Thymus (tissue), 11 donors: ENCODE data around the gene LYSET. TPM values are rescaled to one million over a fixed set of nuclear protein-coding genes. Genes with fewer than 3 reads are reported as not detected.
"Not testable (repeated sequence)": the region's sequence is repeated elsewhere in the genome, so short reads cannot be mapped to it uniquely, and the experiment has no call there.

Source experiments
- DNase-seq, 9 donors: peaks; one replicate each; pipeline ENCODE4 v3.0.0-alpha.2; 2013; ENCODE audit warnings: low spot score in 9 of 9, low read depth in 6 of 9, missing footprints in 1 of 9
- H3K27ac ChIP-seq, 2 donors: one replicate each; pipeline ENCODE4 v1.5.1; 2013; ENCODE audit warnings: control low read depth in 1 of 2, low read depth in 1 of 2, low read length in 1 of 2, mild to moderate bottlenecking in 1 of 2, moderate library complexity in 1 of 2
- H3K27me3 ChIP-seq, 2 donors: one replicate each; pipeline ENCODE4 v1.5.1; 2013; ENCODE audit warnings: low read length in 1 of 2; ENCODE audit not compliant: control insufficient read depth in 2 of 2, insufficient read depth in 1 of 2
- H3K36me3 ChIP-seq, 2 donors: one replicate each; pipeline ENCODE4 v1.5.1; 2013; ENCODE audit warnings: low read length in 1 of 2, mild to moderate bottlenecking in 1 of 2, moderate library complexity in 1 of 2; ENCODE audit not compliant: control insufficient read depth in 2 of 2, insufficient read depth in 2 of 2
- H3K4me1 ChIP-seq, 2 donors: one replicate each; pipeline ENCODE4 v1.5.1; 2013; ENCODE audit warnings: low read length in 2 of 2; ENCODE audit not compliant: control insufficient read depth in 2 of 2, insufficient read depth in 2 of 2
- H3K4me3 ChIP-seq, 2 donors: one replicate each; pipeline ENCODE4 v1.5.1; 2013; ENCODE audit warnings: low read length in 2 of 2, control low read depth in 1 of 2, mild to moderate bottlenecking in 1 of 2
- H3K9me3 ChIP-seq, 2 donors: one replicate each; pipeline ENCODE4 v1.5.1; 2013; ENCODE audit warnings: low read length in 1 of 2, mild to moderate bottlenecking in 1 of 2; ENCODE audit not compliant: control insufficient read depth in 2 of 2, insufficient read depth in 1 of 2
- WGBS: extraction: QIAGEN DNeasy Blood & Tissue Kit; methylation state at CpG from one replicate; pipeline ENCODE4 v1.1.7; 2013; 5-methylcytosine and 5-hydroxymethylcytosine counted together
- polyA plus RNA-seq: library from polyadenylated mRNA; stranded (reverse); fragments of 200-250 nt; gene quantifications from one replicate; pipeline ENCODE4 v1.2.3, GENCODE V29; 2013
- total RNA-seq: library from RNA; stranded (reverse); fragments of 120-200 nt; gene quantifications from one replicate; pipeline ENCODE4 v1.2.4, GENCODE V29; 2013
- donor health status: healthy.

The LYSET gene
- total and polyA plus RNA-seq, 2 donors, result 18.9 to 38.8 TPM

DNA sequence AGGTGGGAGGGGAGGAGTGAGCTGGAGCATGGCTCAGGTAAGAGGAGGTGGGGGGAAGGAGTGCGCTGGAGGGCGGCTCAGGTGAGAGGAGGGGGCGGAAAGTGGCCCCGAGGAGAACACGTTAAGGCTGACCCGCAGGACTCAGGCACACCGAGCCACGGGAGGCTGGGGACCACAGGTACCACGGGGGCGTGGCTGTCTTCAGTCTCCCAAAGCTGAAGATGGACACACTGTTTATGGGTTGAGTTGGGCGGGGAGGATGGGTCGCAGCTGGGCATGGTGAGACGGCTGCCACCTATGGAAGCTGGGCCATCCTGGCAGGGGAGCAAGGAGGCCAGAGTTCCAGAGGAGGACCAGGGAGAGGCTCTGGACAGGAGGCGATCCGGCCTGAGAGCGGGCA lies 45.4 kb downstream of the LYSET start:
- H3K27ac ChIP-seq, result no peak overlapping the region
- peaks cover 0 to 10% of the 10 kb centered on the region in 2 donors for H3K27me3 ChIP-seq
- no peaks in the 10 kb centered on the region for H3K4me1 ChIP-seq
- WGBS, result 97% methylated on average over 16 of the region's 16 CpGs
- no peak overlapping the region for H3K4me3 ChIP-seq
- peaks cover 26 to 34% of the 10 kb centered on the region in 2 donors for H3K36me3 ChIP-seq
- DNase-seq, result no peak
- H3K9me3 ChIP-seq, result no peaks in the 10 kb centered on the region

DNA sequence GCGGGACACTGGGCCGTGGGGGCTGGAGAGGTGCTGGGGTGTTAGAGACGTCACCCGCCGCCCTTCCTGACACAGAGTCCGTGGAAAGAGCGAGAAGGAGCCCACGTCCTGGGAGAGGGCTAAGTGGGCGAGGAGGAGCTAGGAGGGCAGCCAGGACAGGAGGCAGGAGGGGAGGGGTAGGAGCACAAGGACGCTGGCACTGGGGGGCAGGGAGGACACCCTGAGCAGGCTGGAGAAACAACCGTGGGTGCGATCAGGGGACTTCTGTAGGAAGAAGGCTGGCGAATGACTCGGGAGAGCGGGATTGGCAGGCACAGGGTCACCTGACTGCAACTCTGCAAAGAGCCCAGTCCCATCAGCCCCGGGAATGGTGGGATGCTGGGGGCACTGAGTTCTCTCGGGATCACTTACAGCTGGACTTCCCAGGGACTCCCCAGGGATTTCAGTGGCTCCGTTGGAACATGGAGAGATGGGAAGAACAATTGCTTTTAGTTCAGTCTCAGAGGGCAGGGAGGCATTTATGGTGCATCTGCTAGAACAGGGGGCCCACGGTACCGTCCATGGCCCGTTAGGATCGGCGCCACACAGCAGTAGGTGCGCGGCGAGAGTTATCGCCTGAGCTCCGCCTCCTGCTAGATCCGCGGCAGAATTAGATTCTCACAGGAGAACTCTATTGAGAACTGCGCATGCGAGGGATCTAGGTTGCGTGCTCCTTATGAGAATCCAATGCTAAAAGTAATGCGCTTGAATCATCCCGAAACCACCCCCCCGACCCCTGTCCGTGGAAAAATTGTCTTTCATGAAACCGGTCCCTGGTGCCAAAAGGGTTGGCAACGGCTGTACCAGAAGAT lies 46.2 kb downstream of the LYSET start:
- H3K4me1 ChIP-seq, result no peaks in the 10 kb centered on the region
- peaks cover 20 to 27% of the 10 kb centered on the region in 2 donors for H3K36me3 ChIP-seq
- peaks cover 0 to 10% of the 10 kb centered on the region in 2 donors for H3K27me3 ChIP-seq
- H3K9me3 ChIP-seq, result no peaks in the 10 kb centered on the region
- 60% methylated on average over 39 of the region's 39 CpGs for WGBS
- H3K4me3 ChIP-seq, result no peak overlapping the region
- H3K27ac ChIP-seq, result no peak overlapping the region
- no peak for DNase-seq

DNA sequence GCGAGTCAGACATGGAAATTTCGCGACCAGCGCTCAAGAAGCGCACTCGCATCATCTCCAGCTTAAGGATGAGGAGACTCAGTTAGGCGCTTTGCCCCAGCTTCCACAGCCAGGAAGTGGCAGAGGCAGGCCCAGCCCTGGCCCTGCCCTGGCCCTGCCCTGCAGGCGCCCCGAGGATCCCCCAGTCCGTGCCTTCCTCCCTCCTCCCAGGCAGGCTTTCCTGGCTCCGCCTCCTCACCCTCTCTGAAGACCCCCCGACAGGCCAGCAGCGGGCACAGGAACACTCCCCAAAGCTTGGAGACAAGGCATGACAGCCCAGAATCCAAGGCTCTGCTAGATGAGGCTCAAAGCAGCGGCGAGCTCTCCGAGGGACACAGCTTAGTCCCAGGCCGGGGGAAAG lies 47.0 kb downstream of the LYSET start:
- Histone ChIP-seq H3K9me3 (no peaks in the 10 kb centered on the region), H3K4me3 (no peak overlapping the region), H3K27ac (no peak overlapping the region), H3K27me3 (peaks cover 0 to 10% of the 10 kb centered on the region in 2 donors), H3K4me1 (peaks cover 0 to 2% of the 10 kb centered on the region in 2 donors), H3K36me3 (peaks cover 18 to 22% of the 10 kb centered on the region in 2 donors)
- 82% methylated on average over 17 of the region's 17 CpGs for WGBS
- no peak for DNase-seq

DNA sequence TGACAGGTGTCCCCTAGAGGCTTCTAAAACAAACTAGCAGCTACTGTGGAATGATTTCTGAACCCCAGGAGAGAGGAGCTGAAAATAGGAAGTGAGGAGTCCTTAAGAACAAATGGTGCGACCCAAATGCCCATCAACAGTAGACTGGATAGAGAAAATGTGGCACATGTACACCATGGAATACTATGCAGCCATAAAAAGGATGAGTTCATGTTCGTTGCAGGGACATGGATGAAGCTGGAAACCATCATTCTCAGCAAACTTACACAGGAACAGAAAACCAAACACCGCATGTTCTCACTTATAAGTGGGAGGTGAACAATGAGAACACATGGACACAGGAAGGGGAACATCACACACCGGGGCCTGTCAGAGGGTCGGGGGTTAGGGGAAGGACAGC lies 48.0 kb downstream of the LYSET start:
- H3K4me1 ChIP-seq, H3K9me3 ChIP-seq, H3K4me3 ChIP-seq, DNase-seq, H3K27ac ChIP-seq: not testable (repeated sequence)
- Histone ChIP-seq H3K27me3 (peaks cover 0 to 10% of the 10 kb centered on the region in 2 donors), H3K36me3 (peaks cover 8 to 13% of the 10 kb centered on the region in 2 donors)
- 93% methylated on average over 5 of the region's 5 CpGs for WGBS

DNA sequence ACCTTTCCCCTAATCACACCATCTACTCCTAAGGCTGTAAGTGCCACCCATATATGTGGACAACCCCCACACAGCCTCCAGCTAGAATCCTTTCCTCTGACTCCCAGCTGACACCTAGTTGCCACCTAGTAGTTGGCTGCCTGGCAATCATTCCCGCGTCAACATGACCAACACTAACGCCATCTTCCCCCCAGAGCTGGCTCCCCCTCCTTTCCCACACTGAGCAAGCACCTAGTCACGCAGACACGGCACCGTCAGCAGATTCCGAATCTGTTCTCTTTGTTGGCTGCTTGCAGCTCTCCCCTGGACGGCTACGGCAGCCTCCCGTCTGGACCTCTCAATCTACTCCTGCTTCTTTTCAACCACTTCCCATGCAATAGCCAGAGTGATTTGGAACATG lies 49.7 kb downstream of the LYSET start:
- Histone ChIP-seq H3K4me3 (no peak overlapping the region), H3K36me3 (peaks cover 0 to 6% of the 10 kb centered on the region in 2 donors), H3K27ac (no peak overlapping the region), H3K27me3 (peaks cover 0 to 10% of the 10 kb centered on the region in 2 donors), H3K9me3 (no peaks in the 10 kb centered on the region), H3K4me1 (peaks cover 0 to 2% of the 10 kb centered on the region in 2 donors)
- no peak for DNase-seq
- WGBS, result 75% methylated on average over 10 of the region's 10 CpGs

Other genes starting within 250 kb of the LYSET start
- 9.5 TPM for gene ITPK1, start 69.4 kb upstream of the LYSET start, total RNA-seq
- gene ITPK1, start 69.4 kb upstream of the LYSET start, polyA plus RNA-seq, result 20.9 TPM
- 29.7 TPM for gene MOAP1, start 420 bp upstream of the LYSET start, total RNA-seq
- 37.9 TPM for gene MOAP1, start 420 bp upstream of the LYSET start, polyA plus RNA-seq
- gene GON7, start 21.7 kb downstream of the LYSET start, total RNA-seq, result 22.8 TPM
- gene GON7, start 21.7 kb downstream of the LYSET start, polyA plus RNA-seq, result 32.3 TPM
- gene UBR7, start 21.9 kb downstream of the LYSET start, total RNA-seq, result 29.6 TPM
- 19.6 TPM for gene UBR7, start 21.9 kb downstream of the LYSET start, polyA plus RNA-seq
- 8.4 TPM for gene BTBD7, start 147.7 kb downstream of the LYSET start, total RNA-seq
- 10.5 TPM for gene BTBD7, start 147.7 kb downstream of the LYSET start, polyA plus RNA-seq
- gene COX8C, start 161.9 kb downstream of the LYSET start, total RNA-seq, result not detected
- not detected for gene COX8C, start 161.9 kb downstream of the LYSET start, polyA plus RNA-seq
- 0.05 TPM for gene UNC79, start 245.6 kb downstream of the LYSET start, total RNA-seq
- gene UNC79, start 245.6 kb downstream of the LYSET start, polyA plus RNA-seq, result 0.11 TPM